Activated CD8-positive, alpha-beta T cell treated with anti-CD3 and anti-CD28 coated beads for 36 hours (primary cell): ENCODE results near the gene GET4. TPM values are rescaled to one million over a fixed set of nuclear protein-coding genes. Genes with fewer than 3 reads are reported as not detected.

Experiments used
- ATAC-seq: fragments of 200-7000 bp; cut with Tn5 transposase; one replicate; pipeline ENCODE4 v1.10.0; 2021; ENCODE audit warnings: mild to moderate bottlenecking, moderate library complexity
- CTCF ChIA-PET: fragments of 350-600 bp; sonication (Branson Sonifier 250); formaldehyde crosslinking; loops from one replicate; lab custom pipeline; 2021; ENCODE audit warnings: antibody characterized with exemption; lab: Charles Lee
- POLR2A ChIA-PET: fragments of 350-600 bp; sonication (Branson Sonifier 250); formaldehyde crosslinking; loops from one replicate; lab custom pipeline; 2021; ENCODE audit warnings: antibody characterized with exemption; lab: Charles Lee
- DNase-seq: peaks from one replicate; pipeline ENCODE4 v3.0.0-alpha.2; 2020
- H3K27ac Mint-ChIP-seq: one replicate; pipeline ENCODE4 v1.8.0; 2021; ENCODE audit warnings: mild to moderate bottlenecking, mixed read lengths
- H3K27me3 Mint-ChIP-seq: one replicate; pipeline ENCODE4 v1.8.0; 2021; ENCODE audit warnings: mixed read lengths
- H3K36me3 Mint-ChIP-seq: one replicate; pipeline ENCODE4 v1.8.0; 2021; ENCODE audit warnings: low read depth, mixed read lengths
- H3K4me1 Mint-ChIP-seq: one replicate; pipeline ENCODE4 v1.8.0; 2021; ENCODE audit warnings: low read depth, mixed read lengths
- H3K4me3 Mint-ChIP-seq: one replicate; pipeline ENCODE4 v1.8.0; 2021; ENCODE audit warnings: mild to moderate bottlenecking, moderate library complexity, mixed read lengths
- H3K9me3 Mint-ChIP-seq: one replicate; pipeline ENCODE4 v1.8.0; 2021; ENCODE audit warnings: mixed read lengths
- intact Hi-C: fragments of 100-400 bp; cut with micrococcal nuclease; formaldehyde crosslinking; loops from one replicate; pipeline ENCODE4 v1.10.0; 2022
- total RNA-seq, 2 experiments: library from RNA; stranded (reverse); gene quantifications; one replicate each; pipeline ENCODE4 v1.2.3, GENCODE V29; 2021
- TF ChIP-seq, protein P1 (sequence below): fragments of 200-600 bp; IDR thresholded peaks from one replicate; pipeline ENCODE4 v1.8.0; 2022; ENCODE audit warnings: antibody characterized with exemption, mild to moderate bottlenecking

GET4 gene
- total RNA-seq, 2 experiments from 2014 or later = 20.6 to 31.9 TPM

DNA sequence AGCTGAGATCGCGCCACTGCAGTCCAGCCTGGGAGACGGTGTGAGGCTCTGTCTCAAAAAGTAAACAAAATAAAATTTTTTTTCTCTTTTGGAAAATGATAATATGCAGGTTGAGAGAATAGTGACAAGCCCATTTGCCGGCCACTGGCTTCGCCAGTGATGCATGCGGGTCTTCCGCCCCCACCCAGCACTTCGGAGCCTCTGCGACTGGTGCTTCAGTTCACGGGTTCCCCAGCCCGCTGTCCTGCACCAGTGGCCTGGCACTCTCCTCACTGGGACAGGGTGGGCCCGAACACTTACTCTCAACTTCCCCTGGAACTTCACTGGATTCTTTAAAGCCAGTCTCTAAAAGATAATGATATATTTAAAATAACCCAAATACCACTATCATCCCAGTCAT lies 41.3 kb upstream of the GET4 start:
- CTCF ChIA-PET = interaction anchor here (4.5 kb wide), 1 partner anchor 38 kb away, joined by 25 read pairs; no protein-coding TSS in a partner anchor
- ATAC-seq = no peak
- DNase-seq = no peak
- intact Hi-C loops = no loop called here
- TF ChIP-seq, protein P1, sequence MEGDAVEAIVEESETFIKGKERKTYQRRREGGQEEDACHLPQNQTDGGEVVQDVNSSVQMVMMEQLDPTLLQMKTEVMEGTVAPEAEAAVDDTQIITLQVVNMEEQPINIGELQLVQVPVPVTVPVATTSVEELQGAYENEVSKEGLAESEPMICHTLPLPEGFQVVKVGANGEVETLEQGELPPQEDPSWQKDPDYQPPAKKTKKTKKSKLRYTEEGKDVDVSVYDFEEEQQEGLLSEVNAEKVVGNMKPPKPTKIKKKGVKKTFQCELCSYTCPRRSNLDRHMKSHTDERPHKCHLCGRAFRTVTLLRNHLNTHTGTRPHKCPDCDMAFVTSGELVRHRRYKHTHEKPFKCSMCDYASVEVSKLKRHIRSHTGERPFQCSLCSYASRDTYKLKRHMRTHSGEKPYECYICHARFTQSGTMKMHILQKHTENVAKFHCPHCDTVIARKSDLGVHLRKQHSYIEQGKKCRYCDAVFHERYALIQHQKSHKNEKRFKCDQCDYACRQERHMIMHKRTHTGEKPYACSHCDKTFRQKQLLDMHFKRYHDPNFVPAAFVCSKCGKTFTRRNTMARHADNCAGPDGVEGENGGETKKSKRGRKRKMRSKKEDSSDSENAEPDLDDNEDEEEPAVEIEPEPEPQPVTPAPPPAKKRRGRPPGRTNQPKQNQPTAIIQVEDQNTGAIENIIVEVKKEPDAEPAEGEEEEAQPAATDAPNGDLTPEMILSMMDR = no peak
- no peaks in the 10 kb centered on the region for H3K27me3 Mint-ChIP-seq
- H3K36me3 Mint-ChIP-seq = peaks cover 18% of the 10 kb centered on the region
- no peak overlapping the region for H3K27ac Mint-ChIP-seq
- no peak overlapping the region for H3K4me3 Mint-ChIP-seq
- POLR2A ChIA-PET = interaction anchor here (1.4 to 1.5 kb wide), 2 partner anchors 14 to 18 kb away, joined by 3 to 4 read pairs; no protein-coding TSS in a partner anchor
- no peaks in the 10 kb centered on the region for H3K9me3 Mint-ChIP-seq
- peaks cover 49% of the 10 kb centered on the region for H3K4me1 Mint-ChIP-seq

DNA sequence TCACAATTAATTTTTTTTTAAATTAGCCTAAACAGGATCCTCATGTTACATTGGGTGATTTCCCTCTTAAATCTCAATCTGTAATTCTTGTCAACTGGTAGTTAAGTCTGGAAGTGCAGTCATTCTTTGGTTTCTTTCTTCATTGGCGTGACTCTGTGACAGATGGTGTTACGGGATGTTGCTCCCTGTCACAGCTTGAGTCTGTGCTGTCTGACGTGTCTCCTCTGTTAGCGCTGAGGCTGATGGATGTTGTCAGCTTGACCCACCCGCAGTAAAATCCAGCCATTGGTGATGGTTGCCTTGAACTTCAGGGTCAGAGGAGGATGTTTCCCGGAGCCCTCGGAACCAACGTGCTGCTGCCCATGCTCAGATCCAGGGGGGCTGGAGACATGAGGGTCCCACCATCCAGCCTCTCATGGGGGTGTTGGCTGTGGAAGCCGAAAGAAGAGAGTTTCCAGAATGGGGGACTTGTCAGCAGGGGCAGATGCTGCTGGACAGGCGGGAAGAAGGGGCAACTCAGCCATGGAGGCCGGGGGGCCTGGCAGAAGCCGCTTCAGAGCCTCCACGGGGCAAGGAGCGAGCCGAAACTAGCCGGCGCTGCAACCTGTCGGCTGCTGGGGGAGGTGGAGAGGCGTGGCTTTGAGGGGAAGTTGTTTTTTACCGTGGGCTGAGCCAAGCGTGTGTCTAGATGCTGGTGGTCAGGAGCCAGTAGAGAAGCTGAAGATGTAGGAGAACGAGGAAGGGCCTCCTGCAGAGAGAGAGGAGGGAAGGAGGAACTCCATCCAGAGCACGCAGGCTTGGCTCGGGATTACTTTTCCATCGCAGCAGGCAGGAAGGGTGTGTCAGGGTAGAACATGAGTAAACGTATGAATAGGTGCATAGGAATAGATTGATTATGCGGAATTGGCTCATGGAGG lies 40.6 kb upstream of the GET4 start:
- DNase-seq = peak; percentile 31
- no peak overlapping the region for H3K4me3 Mint-ChIP-seq
- H3K27ac Mint-ChIP-seq = peak overlapping the region; percentile 41
- no peaks in the 10 kb centered on the region for H3K27me3 Mint-ChIP-seq
- CTCF ChIA-PET = interaction anchor here (0.6 to 1.8 kb wide), 2 partner anchors 37 to 49 kb away, joined by 4 to 5 read pairs; no protein-coding TSS in a partner anchor
- H3K4me1 Mint-ChIP-seq = peaks cover 42% of the 10 kb centered on the region
- POLR2A ChIA-PET = interaction anchor here (1.0 to 1.5 kb wide), 3 partner anchors 13 to 472 kb away, joined by 3 to 4 read pairs (median 4); no protein-coding TSS in a partner anchor
- H3K36me3 Mint-ChIP-seq = peaks cover 18% of the 10 kb centered on the region
- H3K9me3 Mint-ChIP-seq = no peaks in the 10 kb centered on the region
- intact Hi-C loops = no loop called here
- TF ChIP-seq, protein P1 = no peak
- ATAC-seq = no peak

DNA sequence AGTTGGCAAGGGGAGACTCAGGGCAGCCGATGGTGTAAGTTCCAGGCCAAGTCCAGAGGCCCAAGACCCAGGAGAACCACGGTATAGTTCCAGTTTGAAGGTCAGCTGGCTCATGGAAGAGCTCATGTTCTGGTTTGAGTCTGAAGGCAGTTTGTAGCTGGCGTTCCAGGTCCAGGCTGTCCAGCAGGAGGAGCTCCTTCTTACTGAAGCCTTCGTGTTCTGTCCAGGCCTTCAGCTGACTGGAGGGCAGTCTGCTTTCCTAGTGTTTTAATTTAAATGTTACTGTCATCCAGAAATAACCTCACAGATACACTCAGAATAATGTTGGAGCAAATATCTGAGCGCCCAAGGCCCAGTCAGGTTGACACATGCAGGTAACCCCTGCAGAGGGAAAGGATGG lies 39.9 kb upstream of the GET4 start:
- peaks cover 36% of the 10 kb centered on the region for H3K4me1 Mint-ChIP-seq
- no peak overlapping the region for H3K27ac Mint-ChIP-seq
- ATAC-seq = no peak
- TF ChIP-seq, protein P1 = no peak
- intact Hi-C loops = no loop called here
- H3K36me3 Mint-ChIP-seq = peaks cover 18% of the 10 kb centered on the region
- no peak for DNase-seq
- no peaks in the 10 kb centered on the region for H3K9me3 Mint-ChIP-seq
- no peaks in the 10 kb centered on the region for H3K27me3 Mint-ChIP-seq
- no peak overlapping the region for H3K4me3 Mint-ChIP-seq
- CTCF ChIA-PET = interaction anchor here (0.6 to 1.8 kb wide), 2 partner anchors 36 to 50 kb away, joined by 4 to 5 read pairs; no protein-coding TSS in a partner anchor
- POLR2A ChIA-PET = interaction anchor here (1.0 to 1.5 kb wide), 3 partner anchors 13 to 473 kb away, joined by 3 to 4 read pairs (median 4); no protein-coding TSS in a partner anchor

DNA sequence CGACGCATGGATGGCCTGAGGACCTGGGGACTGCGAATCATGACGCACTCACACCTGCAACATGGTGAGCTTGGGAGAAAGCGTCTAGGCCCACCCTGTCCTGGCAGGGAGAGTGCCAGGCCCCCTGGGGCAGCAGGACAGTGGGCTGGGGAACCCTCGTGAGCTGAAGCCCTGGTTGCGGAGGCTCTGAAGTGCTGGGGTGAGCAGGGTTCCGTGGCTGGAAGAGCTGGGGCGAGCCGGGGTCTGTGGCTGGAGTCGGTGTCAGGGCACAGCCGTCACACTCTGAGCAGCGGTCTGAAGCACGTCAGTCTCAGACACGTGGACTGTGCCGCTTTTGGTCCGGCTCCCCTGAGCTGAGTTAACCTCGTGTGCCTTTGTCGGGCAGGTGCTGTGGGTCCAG lies 39.4 kb upstream of the GET4 start:
- POLR2A ChIA-PET = interaction anchor here (1.0 kb wide), 1 partner anchor 474 kb away, joined by 4 read pairs; no protein-coding TSS in a partner anchor

More for the DNA sequence above, 39.4 kb upstream of the GET4 start:
- Mint-ChIP-seq H3K27me3 (no peaks in the 10 kb centered on the region), H3K9me3 (no peaks in the 10 kb centered on the region), H3K27ac (no peak overlapping the region), H3K4me3 (no peak overlapping the region), H3K36me3 (peaks cover 19% of the 10 kb centered on the region), H3K4me1 (peaks cover 30% of the 10 kb centered on the region)
- intact Hi-C loops = no loop called here
- ATAC-seq (no peak), DNase-seq (no peak)
- CTCF ChIA-PET = interaction anchor here (1.8 kb wide), 1 partner anchor 51 kb away, joined by 5 read pairs; no protein-coding TSS in a partner anchor
- TF ChIP-seq, protein P1 = no peak
